Caki2 (cell line): Measurements from ENCODE around the gene KRT7. TPM values are rescaled to one million over a fixed set of nuclear protein-coding genes. Genes with fewer than 3 reads are reported as not detected.

Experiments
- DNase-seq: peaks from one replicate; pipeline ENCODE4 v3.0.0-alpha.2; 2015; ENCODE audit warnings: low read depth
- in situ Hi-C: cut with HindIII; loops from 2 replicates; pipeline ENCODE4 v1.10.0; 2016; ENCODE audit warnings: low sequenced_read_pairs, low pct_unique_long_range_greater_than_20kb, mixed read lengths
- total RNA-seq: library from RNA; depleted of rRNA; stranded (reverse); fragments of >200 nt; shearing (Covaris generic); gene quantifications from 2 replicates; pipeline ENCODE4 v1.2.3, GENCODE V29; 2014; ENCODE audit warnings: low replicate concordance

KRT7 gene
- total RNA-seq, 1 experiment from 2014 or later: 122 TPM

- in situ Hi-C loops: no loop called here
Observed at GRCh38 chr12:52208424-52209165, 24.4 kb upstream of the KRT7 start.

GRCh38 chr12:52209321-52209720 lies 23.7 kb upstream of the KRT7 start:
- in situ Hi-C loops: no loop called here
- DNase-seq: no peak

More at GRCh38 chr12:52208424-52209165, 24.4 kb upstream of the KRT7 start:
- no peak for DNase-seq

GRCh38 chr12:52210186-52210924 lies 22.7 kb upstream of the KRT7 start:
- peak; percentile 77 for DNase-seq
- in situ Hi-C loops: loop anchor here (10.0 kb wide), 2 partner anchors 434 to 764 kb away; no protein-coding TSS in a partner anchor

GRCh38 chr12:52210925-52211650 lies 22.0 kb upstream of the KRT7 start:
- DNase-seq: no peak
- in situ Hi-C loops: loop anchor here (10.0 kb wide), 2 partner anchors 434 to 764 kb away; no protein-coding TSS in a partner anchor

GRCh38 chr12:52211716-52212585 lies 21.1 kb upstream of the KRT7 start:
- in situ Hi-C loops: loop anchor here (10.0 kb wide), 2 partner anchors 433 to 763 kb away; no protein-coding TSS in a partner anchor
- DNase-seq: no peak

GRCh38 chr12:52212701-52213563 lies 20.1 kb upstream of the KRT7 start:
- in situ Hi-C loops: loop anchor here (10.0 kb wide), 2 partner anchors 432 to 762 kb away; no protein-coding TSS in a partner anchor
- no peak for DNase-seq

GRCh38 chr12:52213564-52214420 lies 19.3 kb upstream of the KRT7 start:
- in situ Hi-C loops: loop anchor here (10.0 kb wide), 2 partner anchors 431 to 761 kb away; no protein-coding TSS in a partner anchor
- DNase-seq: peak; percentile 93

- peak; percentile 61 for DNase-seq
- in situ Hi-C loops: loop anchor here (10.0 kb wide), 2 partner anchors 430 to 760 kb away; no protein-coding TSS in a partner anchor
Observed at GRCh38 chr12:52214421-52214802, 18.6 kb upstream of the KRT7 start.

GRCh38 chr12:52215587-52216031 lies 17.4 kb upstream of the KRT7 start:
- peak; percentile 98 for DNase-seq
- in situ Hi-C loops: loop anchor here (5.0 to 10.0 kb wide), 3 partner anchors 67 to 759 kb away; no protein-coding TSS in a partner anchor

- DNase-seq: no peak
- in situ Hi-C loops: loop anchor here (5.0 to 10.0 kb wide), 3 partner anchors 66 to 759 kb away; no protein-coding TSS in a partner anchor
Observed at GRCh38 chr12:52216100-52216499, 16.9 kb upstream of the KRT7 start.

GRCh38 chr12:52216807-52217206 lies 16.2 kb upstream of the KRT7 start:
- in situ Hi-C loops: loop anchor here (5.0 to 10.0 kb wide), 3 partner anchors 65 to 758 kb away; no protein-coding TSS in a partner anchor

GRCh38 chr12:52217223-52217622 lies 15.8 kb upstream of the KRT7 start:
- peak; percentile 56 for DNase-seq
- in situ Hi-C loops: loop anchor here (5.0 to 10.0 kb wide), 3 partner anchors 65 to 758 kb away; no protein-coding TSS in a partner anchor

More at GRCh38 chr12:52216807-52217206, 16.2 kb upstream of the KRT7 start:
- DNase-seq: no peak

- DNase-seq: no peak
- in situ Hi-C loops: loop anchor here (5.0 to 10.0 kb wide), 3 partner anchors 64 to 757 kb away; no protein-coding TSS in a partner anchor
Observed at GRCh38 chr12:52218001-52218400, 15.0 kb upstream of the KRT7 start.

- in situ Hi-C loops: no loop called here
- DNase-seq: no peak
Observed at GRCh38 chr12:52220477-52220876, 12.6 kb upstream of the KRT7 start.

- in situ Hi-C loops: no loop called here
- no peak for DNase-seq
Observed at GRCh38 chr12:52221070-52221781, 11.8 kb upstream of the KRT7 start.
